LNCaP clone FGC (cell line): ENCODE data around the gene RUFY1.

Experiments used
- DNase-seq: peaks from one replicate; pipeline ENCODE4 v3.0.0-alpha.2; 2011; ENCODE audit warnings: low read depth
- H3K4me3 ChIP-seq: 2 replicates; pipeline ENCODE4 v1.5.1; 2011; ENCODE audit warnings: mild to moderate bottlenecking, low read depth, low read length, control low read depth
- CTCF ChIP-seq: IDR thresholded peaks from 2 replicates; pipeline ENCODE4 v1.5.1; 2012; ENCODE audit warnings: mild to moderate bottlenecking; ENCODE audit not compliant: control insufficient read depth, insufficient read depth; ENCODE audit errors: extremely low read depth

RUFY1 gene

GRCh38 chr5:179610903-179611265, 60.5 kb downstream of the RUFY1 start:
- no peak for TF ChIP-seq CTCF
- no peak overlapping the region for H3K4me3 ChIP-seq
- no peak for DNase-seq

GRCh38 chr5:179612577-179613459, 62.5 kb downstream of the RUFY1 start:
- DNase-seq = no peak
- no peak for TF ChIP-seq CTCF
- no peak overlapping the region for H3K4me3 ChIP-seq

- no peak overlapping the region for H3K4me3 ChIP-seq
- DNase-seq = no peak
Measured at GRCh38 chr5:179613460-179614071, 63.2 kb downstream of the RUFY1 start.

GRCh38 chr5:179614745-179615144, 64.4 kb downstream of the RUFY1 start:
- TF ChIP-seq CTCF = no peak
- no peak overlapping the region for H3K4me3 ChIP-seq
- no peak for DNase-seq

More at GRCh38 chr5:179613460-179614071, 63.2 kb downstream of the RUFY1 start:
- no peak for TF ChIP-seq CTCF

GRCh38 chr5:179615203-179615602, 64.8 kb downstream of the RUFY1 start:
- no peak for TF ChIP-seq CTCF
- no peak overlapping the region for H3K4me3 ChIP-seq
- no peak for DNase-seq

GRCh38 chr5:179616002-179616594, 65.7 kb downstream of the RUFY1 start:
- no peak overlapping the region for H3K4me3 ChIP-seq
- TF ChIP-seq CTCF = no peak

More at GRCh38 chr5:179616002-179616594, 65.7 kb downstream of the RUFY1 start:
- no peak for DNase-seq
